Lower lobe of right lung (tissue), 2 donors: Measurements from ENCODE around the gene MTG1. TPM values are rescaled to one million over a fixed set of nuclear protein-coding genes. Genes with fewer than 3 reads are reported as not detected.
"Not testable (repeated sequence)": the region's sequence is repeated elsewhere in the genome, so short reads cannot be mapped to it uniquely, and the experiment has no call there.

Source experiments
- ATAC-seq, 2 donors: fragments of 200-7000 bp; cut with Tn5 transposase; one replicate each; pipeline ENCODE4 v1.9.1; 2020 to 2022; ENCODE audit warnings: mild to moderate bottlenecking in 2 of 2, moderate library complexity in 2 of 2
- DNase-seq: peaks from one replicate; pipeline ENCODE4 v3.0.0-alpha.2; 2020
- H3K27ac ChIP-seq: fragments of 200-600 bp; one replicate; pipeline ENCODE4 v1.8.0; 2022
- H3K27me3 ChIP-seq: fragments of 200-600 bp; one replicate; pipeline ENCODE4 v1.8.0; 2022; ENCODE audit warnings: low read depth
- H3K36me3 ChIP-seq: fragments of 200-600 bp; one replicate; pipeline ENCODE4 v1.8.0; 2022; ENCODE audit warnings: mild to moderate bottlenecking
- H3K4me1 ChIP-seq: fragments of 200-600 bp; one replicate; pipeline ENCODE4 v1.8.0; 2022
- H3K4me3 ChIP-seq: fragments of 200-600 bp; one replicate; pipeline ENCODE4 v1.8.0; 2022; ENCODE audit warnings: mild to moderate bottlenecking
- H3K9me3 ChIP-seq: fragments of 200-600 bp; one replicate; pipeline ENCODE4 v1.8.0; 2022
- CTCF ChIP-seq: fragments of 200-600 bp; IDR thresholded peaks from one replicate; pipeline ENCODE4 v1.8.0; 2022; ENCODE audit warnings: antibody characterized with exemption, mild to moderate bottlenecking
- intact Hi-C: fragments of 100-400 bp; cut with DNase I; formaldehyde crosslinking; loops from one replicate; pipeline ENCODE4 v1.11.0; 2022
- total RNA-seq: library from RNA; stranded (reverse); fragmentation: NEBNext Ultra II Directional; extraction: Animal tissue kit (Norgen Biotek cat#: 25700); gene quantifications from one replicate; pipeline ENCODE4 v1.2.1, GENCODE V29; 2021
- donor health status: DM: no; HTN: yes; CAD: no; lungs with severe emphysema.

Gene MTG1
- total RNA-seq, 1 donor from 2014 or later: 41.7 TPM

- no peak for DNase-seq
- no peak overlapping the region for H3K27ac ChIP-seq
- H3K4me3 ChIP-seq: no peak overlapping the region
- H3K9me3 ChIP-seq: no peaks in the 10 kb centered on the region
- no peak for ATAC-seq
- no peaks in the 10 kb centered on the region for H3K4me1 ChIP-seq
- peaks cover 91% of the 10 kb centered on the region for H3K36me3 ChIP-seq
- intact Hi-C loops: no loop called here
- no peak for TF ChIP-seq CTCF
- H3K27me3 ChIP-seq: no peaks in the 10 kb centered on the region
Observed at GRCh38 chr10:133366130-133366478, 27.9 kb upstream of the MTG1 start.

DNA sequence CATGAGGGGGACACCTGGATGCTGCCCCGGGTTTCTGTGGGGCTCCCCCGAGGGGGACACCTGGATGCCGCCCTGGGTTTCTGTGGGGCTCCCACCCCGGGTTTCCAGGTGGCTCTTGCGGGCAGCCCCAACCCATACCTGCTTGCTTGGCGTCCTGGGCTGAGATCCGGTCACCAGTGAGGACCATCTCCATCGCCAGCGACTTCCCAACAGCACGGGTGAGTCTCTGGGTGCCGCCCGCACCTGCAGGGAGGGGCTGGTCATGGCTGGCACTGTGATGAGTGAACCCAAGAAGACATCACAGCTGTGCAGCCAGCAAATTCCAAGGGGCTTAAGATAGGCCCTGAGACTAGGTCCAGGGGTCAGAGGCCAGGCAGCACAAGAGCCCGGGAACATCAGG lies 27.2 kb upstream of the MTG1 start:
- no peak for TF ChIP-seq CTCF
- no peaks in the 10 kb centered on the region for H3K9me3 ChIP-seq
- H3K27me3 ChIP-seq: no peaks in the 10 kb centered on the region
- no peak overlapping the region for H3K4me3 ChIP-seq
- DNase-seq: no peak
- H3K36me3 ChIP-seq: peaks cover 91% of the 10 kb centered on the region
- ATAC-seq: no peak
- peaks cover under 1% of the 10 kb centered on the region for H3K4me1 ChIP-seq
- H3K27ac ChIP-seq: no peak overlapping the region
- intact Hi-C loops: no loop called here

DNA sequence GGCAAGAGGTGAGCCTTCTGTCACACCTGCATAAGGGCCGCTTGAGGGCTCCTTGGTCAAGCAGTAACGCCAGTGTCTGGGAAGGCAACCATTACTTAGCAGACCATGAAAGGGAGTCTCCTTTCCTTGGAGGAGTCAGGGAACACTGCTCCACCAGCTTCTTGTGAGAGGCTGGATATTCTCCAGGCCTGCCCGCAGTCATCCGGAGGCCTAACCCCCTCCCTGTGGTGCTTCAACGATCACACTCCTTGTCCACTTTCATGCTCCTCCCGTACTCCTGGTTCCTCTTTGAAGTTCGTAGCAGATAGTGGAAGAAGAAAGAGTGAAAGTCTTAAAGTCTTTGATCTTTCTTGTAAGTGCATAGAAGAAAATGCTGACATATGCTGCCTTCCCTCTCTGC lies 26.5 kb upstream of the MTG1 start:
- ATAC-seq, H3K4me3 ChIP-seq, DNase-seq, intact Hi-C loops, H3K4me1 ChIP-seq, H3K27me3 ChIP-seq, H3K27ac ChIP-seq, H3K9me3 ChIP-seq: not testable (repeated sequence)
- peaks cover 83% of the 10 kb centered on the region for H3K36me3 ChIP-seq

- Histone ChIP-seq H3K27ac (no peak overlapping the region), H3K36me3 (peaks cover 77% of the 10 kb centered on the region), H3K4me3 (no peak overlapping the region), H3K9me3 (no peaks in the 10 kb centered on the region), H3K4me1 (peaks cover 9% of the 10 kb centered on the region), H3K27me3 (no peaks in the 10 kb centered on the region)
- no peak for ATAC-seq
- no peak for TF ChIP-seq CTCF
- intact Hi-C loops: no loop called here
- no peak for DNase-seq
Observed at GRCh38 chr10:133368153-133368552, 25.8 kb upstream of the MTG1 start.

GRCh38 chr10:133370030-133370786 lies 23.7 kb upstream of the MTG1 start:
- DNase-seq (peak; percentile 38), ATAC-seq (no peak)
- Histone ChIP-seq H3K36me3 (peaks cover 63% of the 10 kb centered on the region), H3K4me1 (peaks cover 17% of the 10 kb centered on the region), H3K4me3 (no peak overlapping the region), H3K9me3 (no peaks in the 10 kb centered on the region), H3K27ac (no peak overlapping the region), H3K27me3 (no peaks in the 10 kb centered on the region)
- no peak for TF ChIP-seq CTCF
- intact Hi-C loops: no loop called here

DNA sequence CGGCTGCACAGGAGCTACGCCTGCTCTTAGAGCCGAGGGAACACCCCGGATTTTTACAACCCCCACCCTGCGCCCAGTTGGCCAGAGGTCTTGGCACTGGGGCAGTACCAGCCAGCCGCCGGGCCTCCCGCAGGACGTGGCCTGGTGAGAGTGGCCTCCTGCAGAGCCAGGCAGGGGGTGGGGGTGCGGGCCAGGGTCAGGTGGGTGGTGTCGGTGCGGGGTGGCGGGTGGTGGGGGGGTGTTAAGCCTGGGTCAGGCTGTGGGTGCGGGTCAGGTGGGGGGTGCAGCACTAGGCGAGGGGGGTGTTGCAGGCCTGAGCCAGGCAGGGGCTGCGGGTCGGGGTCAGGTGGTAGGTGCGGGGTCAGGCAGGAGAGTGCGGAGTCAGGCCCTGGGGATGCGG lies 21.4 kb upstream of the MTG1 start:
- Histone ChIP-seq H3K36me3 (peaks cover 40% of the 10 kb centered on the region), H3K9me3 (no peaks in the 10 kb centered on the region), H3K4me1 (peaks cover 18% of the 10 kb centered on the region), H3K27ac (no peak overlapping the region), H3K27me3 (no peaks in the 10 kb centered on the region), H3K4me3 (peak overlapping the region; percentile 70)
- no peak for TF ChIP-seq CTCF
- DNase-seq (peak; percentile 55), ATAC-seq (peak; percentile 2 to 3)
- intact Hi-C loops: no loop called here
